Urothelium cell line (cell line): ENCODE results near the gene TPSB2.

Experiments
- DNase-seq: peaks from one replicate; pipeline ENCODE4 v3.0.0; 2011; ENCODE audit warnings: low spot score, mixed read lengths
- FAIRE-seq: peaks from 2 replicates; lab custom pipeline; 2011; peaks lifted over from hg19 to GRCh38; lab: Jason Lieb, UNC

Gene TPSB2

GRCh38 chr16:1222553-1223354 is 7.2 kb downstream of the TPSB2 start:
- FAIRE-seq, result no peak
- DNase-seq, result no peak

- FAIRE-seq, result no peak
- no peak for DNase-seq
Observed at GRCh38 chr16:1221628-1222552, 8.1 kb downstream of the TPSB2 start.

- no peak for DNase-seq
Observed at GRCh38 chr16:1220841-1221627, 8.9 kb downstream of the TPSB2 start.

GRCh38 chr16:1220098-1220728 is 9.8 kb downstream of the TPSB2 start:
- FAIRE-seq, result no peak
- DNase-seq, result no peak

More at GRCh38 chr16:1220841-1221627, 8.9 kb downstream of the TPSB2 start:
- no peak for FAIRE-seq

- no peak for DNase-seq
- no peak for FAIRE-seq
Observed at GRCh38 chr16:1218930-1219611, 10.9 kb downstream of the TPSB2 start.

- no peak for DNase-seq
- FAIRE-seq, result peak; percentile 13
Observed at GRCh38 chr16:1218061-1218929, 11.7 kb downstream of the TPSB2 start.

- DNase-seq (no peak), FAIRE-seq (no peak)
Observed at GRCh38 chr16:1217526-1217925, 12.5 kb downstream of the TPSB2 start.

GRCh38 chr16:1216681-1217400 is 13.1 kb downstream of the TPSB2 start:
- no peak for FAIRE-seq
- DNase-seq, result no peak

GRCh38 chr16:1216296-1216619 is 13.7 kb downstream of the TPSB2 start:
- FAIRE-seq (no peak), DNase-seq (no peak)

- FAIRE-seq (no peak), DNase-seq (no peak)
Observed at GRCh38 chr16:1215574-1216295, 14.2 kb downstream of the TPSB2 start.

- FAIRE-seq (no peak), DNase-seq (no peak)
Observed at GRCh38 chr16:1214719-1215118, 15.3 kb downstream of the TPSB2 start.

- FAIRE-seq, result no peak
- no peak for DNase-seq
Observed at GRCh38 chr16:1213796-1214372, 16.1 kb downstream of the TPSB2 start.

GRCh38 chr16:1213231-1213630 is 16.8 kb downstream of the TPSB2 start:
- DNase-seq (no peak), FAIRE-seq (no peak)

GRCh38 chr16:1212616-1213194 is 17.3 kb downstream of the TPSB2 start:
- DNase-seq (no peak), FAIRE-seq (no peak)

- no peak for FAIRE-seq
- DNase-seq, result no peak
Observed at GRCh38 chr16:1211451-1212268, 18.3 kb downstream of the TPSB2 start.

GRCh38 chr16:1210461-1210860 is 19.5 kb downstream of the TPSB2 start:
- no peak for FAIRE-seq
- no peak for DNase-seq
